A673 (cell line): Measurements from ENCODE around the gene KIF2C.
"Not testable (repeated sequence)": the region's sequence is repeated elsewhere in the genome, so short reads cannot be mapped to it uniquely, and the experiment has no call there.

Experiments
- EZH2 ChIP-seq: fragments of 200-600 bp; sonication (generic); IDR thresholded peaks from 2 replicates; pipeline ENCODE4 v1.6.1; 2017; ENCODE audit warnings: borderline replicate concordance, low read depth, mild to moderate bottlenecking, mixed read lengths, antibody characterized with exemption, low read length; ENCODE audit not compliant: poor library complexity, severe bottlenecking
- TF ChIP-seq, protein P1 (sequence below): fragments of 300-800, 200-600 bp; sonication (generic); conservative IDR thresholded peaks from 2 replicates; pipeline ENCODE4 v1.5.1; 2017; ENCODE audit warnings: low read depth, mild to moderate bottlenecking, antibody characterized with exemption, low read length, moderate library complexity, mixed read lengths

GRCh38 chr1:44699375-44699774 lies 40.3 kb upstream of the KIF2C start:
- TF ChIP-seq, protein P1, sequence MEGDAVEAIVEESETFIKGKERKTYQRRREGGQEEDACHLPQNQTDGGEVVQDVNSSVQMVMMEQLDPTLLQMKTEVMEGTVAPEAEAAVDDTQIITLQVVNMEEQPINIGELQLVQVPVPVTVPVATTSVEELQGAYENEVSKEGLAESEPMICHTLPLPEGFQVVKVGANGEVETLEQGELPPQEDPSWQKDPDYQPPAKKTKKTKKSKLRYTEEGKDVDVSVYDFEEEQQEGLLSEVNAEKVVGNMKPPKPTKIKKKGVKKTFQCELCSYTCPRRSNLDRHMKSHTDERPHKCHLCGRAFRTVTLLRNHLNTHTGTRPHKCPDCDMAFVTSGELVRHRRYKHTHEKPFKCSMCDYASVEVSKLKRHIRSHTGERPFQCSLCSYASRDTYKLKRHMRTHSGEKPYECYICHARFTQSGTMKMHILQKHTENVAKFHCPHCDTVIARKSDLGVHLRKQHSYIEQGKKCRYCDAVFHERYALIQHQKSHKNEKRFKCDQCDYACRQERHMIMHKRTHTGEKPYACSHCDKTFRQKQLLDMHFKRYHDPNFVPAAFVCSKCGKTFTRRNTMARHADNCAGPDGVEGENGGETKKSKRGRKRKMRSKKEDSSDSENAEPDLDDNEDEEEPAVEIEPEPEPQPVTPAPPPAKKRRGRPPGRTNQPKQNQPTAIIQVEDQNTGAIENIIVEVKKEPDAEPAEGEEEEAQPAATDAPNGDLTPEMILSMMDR = not testable (repeated sequence)
- TF ChIP-seq EZH2 = not testable (repeated sequence)
